HL-60 (cell line): ENCODE results near the gene CXXC5.

Source experiments
- DNase-seq, 2 experiments: peaks; one replicate each; pipeline ENCODE4 v3.0.0-alpha.2; 2010 to 2020; ENCODE audit warnings: low read depth in 1 of 2, low spot score in 1 of 2
- H3K27ac ChIP-seq: fragments of 250-450 bp; sonication (Bioruptor Pico); replicated peaks from 2 replicates; pipeline ENCODE4 v1.5.1; 2020; ENCODE audit warnings: mild to moderate bottlenecking, moderate library complexity
- H3K27me3 ChIP-seq: fragments of 250-450 bp; sonication (Bioruptor Pico); 2 replicates; pipeline ENCODE4 v1.5.1; 2021; ENCODE audit warnings: mild to moderate bottlenecking, moderate library complexity; ENCODE audit not compliant: insufficient read depth, poor library complexity, severe bottlenecking
- H3K4me3 ChIP-seq: replicated peaks from 2 replicates; pipeline ENCODE4 v1.5.1; 2011; ENCODE audit warnings: mild to moderate bottlenecking, control low read depth, low read length; ENCODE audit not compliant: insufficient read depth
- CTCF ChIP-seq: IDR thresholded peaks from one replicate; pipeline ENCODE4 v1.5.1; 2011; ENCODE audit warnings: low read length, control low read depth, inconsistent platforms; ENCODE audit not compliant: insufficient read depth
- GABPA ChIP-seq: IDR thresholded peaks from 2 replicates; pipeline ENCODE4 v1.6.1; 2012; ENCODE audit warnings: low read depth
- POLR2AphosphoS5 ChIP-seq: IDR thresholded peaks from 2 replicates; pipeline ENCODE4 v1.6.1; 2012; ENCODE audit warnings: low read depth
- REST ChIP-seq: IDR thresholded peaks from 2 replicates; pipeline ENCODE4 v1.6.1; 2012; ENCODE audit warnings: low read depth; ENCODE audit not compliant: insufficient replicate concordance
- SPI1 ChIP-seq: IDR thresholded peaks from 2 replicates; pipeline ENCODE4 v1.6.1; 2012; ENCODE audit warnings: low read depth, mild to moderate bottlenecking, borderline replicate concordance

Gene CXXC5

DNA sequence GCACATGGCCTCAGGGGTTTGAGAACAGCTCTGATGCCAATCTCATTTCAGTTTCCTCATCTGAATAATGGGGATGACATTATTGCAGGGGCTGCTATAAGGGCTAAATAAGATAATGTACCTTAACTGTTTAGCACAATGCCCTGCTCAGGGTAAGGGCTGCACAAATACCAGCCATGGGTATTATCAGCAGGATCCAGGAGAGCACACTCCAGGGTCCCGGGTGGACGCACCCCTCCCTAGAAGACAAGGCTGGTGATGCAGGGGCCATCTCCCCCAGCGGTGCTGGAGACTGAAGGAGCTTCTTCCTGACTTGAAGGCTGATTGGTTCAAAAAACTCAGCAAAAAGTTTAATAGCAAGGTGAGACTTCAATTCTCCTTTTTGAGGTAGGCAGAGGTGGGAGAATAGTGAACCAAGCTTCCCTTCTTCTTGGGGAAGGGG is 2.7 kb upstream of the CXXC5 start:
- Histone ChIP-seq H3K27me3 (no peaks in the 10 kb centered on the region), H3K27ac (no peak overlapping the region), H3K4me3 (no peak overlapping the region)
- DNase-seq: no peak
- no peak for TF ChIP-seq POLR2AphosphoS5
- TF ChIP-seq SPI1: no peak
- no peak for TF ChIP-seq CTCF
- no peak for TF ChIP-seq GABPA
- TF ChIP-seq REST: no peak

GRCh38 chr5:139646111-139646510 is 2.0 kb upstream of the CXXC5 start:
- H3K4me3 ChIP-seq: no peak overlapping the region
- no peaks in the 10 kb centered on the region for H3K27me3 ChIP-seq
- DNase-seq: no peak
- TF ChIP-seq CTCF (no peak), SPI1 (no peak), GABPA (no peak), POLR2AphosphoS5 (no peak), REST (no peak)
- no peak overlapping the region for H3K27ac ChIP-seq

DNA sequence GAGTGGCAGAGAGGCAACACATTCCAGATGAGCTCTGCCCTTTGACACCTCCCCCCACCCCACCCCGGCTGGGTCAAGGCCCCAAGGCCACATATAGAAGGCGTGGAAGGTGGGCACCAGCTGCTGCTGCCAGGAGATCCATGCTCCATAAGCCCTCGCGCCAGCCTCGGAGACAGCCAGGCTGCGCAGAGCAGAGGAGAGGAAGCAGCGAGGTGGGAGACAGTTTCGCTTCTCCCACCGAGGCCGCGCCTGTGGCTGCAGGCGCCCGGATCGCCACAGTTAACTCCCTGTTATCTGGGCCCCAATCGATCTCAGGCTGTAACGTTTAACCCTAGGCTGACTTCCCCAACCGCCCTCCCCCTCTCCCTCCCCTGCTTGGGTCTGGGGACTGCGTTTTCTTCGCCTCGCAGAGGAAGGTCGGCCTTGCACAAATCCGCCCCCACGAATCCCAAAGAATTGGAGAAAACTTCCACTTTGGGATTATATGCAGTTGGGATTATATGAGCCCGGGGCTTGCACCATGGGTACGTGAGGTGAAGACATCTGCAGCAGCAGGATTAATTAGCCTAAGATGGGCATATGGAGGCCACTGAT is 1.1 kb upstream of the CXXC5 start:
- no peak overlapping the region for H3K27ac ChIP-seq
- TF ChIP-seq GABPA: no peak
- TF ChIP-seq CTCF: no peak
- no peak for TF ChIP-seq POLR2AphosphoS5
- no peak for TF ChIP-seq REST
- TF ChIP-seq SPI1: no peak
- no peaks in the 10 kb centered on the region for H3K27me3 ChIP-seq
- no peak for DNase-seq
- peak overlapping the region; percentile 63; the same call in 1 of the 2 replicates for H3K4me3 ChIP-seq
